PC-3 (cell line): Measurements from ENCODE around the gene CRB2. TPM values are rescaled to one million over a fixed set of nuclear protein-coding genes. Genes with fewer than 3 reads are reported as not detected.

Experiments
- ATAC-seq: fragments of 200-7000 bp; cut with Tn5 transposase; 2 replicates; pipeline ENCODE4 v1.9.1; 2020; ENCODE audit warnings: mild to moderate bottlenecking, moderate library complexity
- BruUV-seq: library from RNA; stranded (reverse); fragments of 400-500 nt; replicated peaks from 2 replicates; lab custom pipeline; 2021; lab: Mats Ljungman, UMichigan
- CTCF ChIA-PET: fragments of 300-600 bp; sonication (Branson Sonifier 250); formaldehyde crosslinking; loops from one replicate; lab custom pipeline; 2022; ENCODE audit warnings: antibody characterized with exemption; lab: Charles Lee
- POLR2A ChIA-PET: fragments of 300-600 bp; sonication (Branson Sonifier 250); formaldehyde crosslinking; loops from one replicate; lab custom pipeline; 2022; ENCODE audit warnings: antibody characterized with exemption; ENCODE audit not compliant: unreplicated experiment; lab: Charles Lee
- DNase-seq: peaks from one replicate; pipeline ENCODE4 v3.0.0-alpha.2; 2015
- H2AFZ ChIP-seq: fragments of 300-600 bp; sonication (generic); 2 replicates; pipeline ENCODE4 v1.6.0; 2016; ENCODE audit warnings: antibody characterized with exemption, low read length
- H3F3A ChIP-seq: fragments of 300-600 bp; sonication (generic); one replicate; pipeline ENCODE4 v1.6.0; 2017; ENCODE audit warnings: antibody characterized with exemption, low read length, control low read depth, mild to moderate bottlenecking; ENCODE audit not compliant: unreplicated experiment
- H3K27ac ChIP-seq: fragments of 300-600 bp; sonication (generic); 2 replicates; pipeline ENCODE4 v1.5.1; 2016; ENCODE audit warnings: mild to moderate bottlenecking, low read length
- H3K27me3 ChIP-seq: fragments of 300-600 bp; sonication (generic); 2 replicates; pipeline ENCODE4 v1.6.1; 2016; ENCODE audit warnings: low read length, mixed read lengths
- H3K36me3 ChIP-seq: fragments of 300-600 bp; sonication (generic); 2 replicates; pipeline ENCODE4 v1.6.1; 2016; ENCODE audit warnings: low read depth, mixed run types, low read length, mixed read lengths
- H3K4me1 ChIP-seq: fragments of 300-600 bp; sonication (generic); 2 replicates; pipeline ENCODE4 v1.5.1; 2016; ENCODE audit warnings: low read length; ENCODE audit not compliant: insufficient read depth
- H3K4me2 ChIP-seq: fragments of 300-600 bp; sonication (generic); 2 replicates; pipeline ENCODE4 v1.6.0; 2016; ENCODE audit warnings: low read length
- H3K4me3 ChIP-seq: fragments of 300-600 bp; sonication (generic); 2 replicates; pipeline ENCODE4 v1.5.1; 2016; ENCODE audit warnings: mild to moderate bottlenecking, low read length, mixed read lengths
- H3K79me2 ChIP-seq: fragments of 300-600 bp; sonication (generic); 2 replicates; pipeline ENCODE4 v1.6.1; 2017; ENCODE audit warnings: low read length, mixed read lengths
- H3K9ac ChIP-seq: fragments of 300-600 bp; sonication (generic); 2 replicates; pipeline ENCODE4 v1.6.0; 2016; ENCODE audit warnings: mild to moderate bottlenecking, low read length
- H3K9me2 ChIP-seq: fragments of 300-600 bp; sonication (generic); replicated peaks from 2 replicates; pipeline ENCODE4 v1.6.1; 2016; ENCODE audit warnings: mixed run types, low read length, mixed read lengths
- H3K9me3 ChIP-seq: fragments of 300-600 bp; sonication (generic); 2 replicates; pipeline ENCODE4 v1.6.1; 2016; ENCODE audit warnings: low read length, mixed read lengths
- H4K20me1 ChIP-seq: fragments of 300-600 bp; sonication (generic); 2 replicates; pipeline ENCODE4 v1.6.1; 2016; ENCODE audit warnings: low read length, mixed read lengths
- CTCF ChIP-seq: fragments of 300-600 bp; sonication (generic); conservative IDR thresholded peaks from 2 replicates; pipeline ENCODE4 v1.5.1; 2017; ENCODE audit warnings: antibody characterized with exemption, low read depth, mild to moderate bottlenecking, low read length
- EZH2 ChIP-seq: fragments of 300-600 bp; sonication (generic); IDR thresholded peaks from one replicate; pipeline ENCODE4 v1.6.1; 2017; ENCODE audit warnings: antibody characterized with exemption, mild to moderate bottlenecking, low read length; ENCODE audit not compliant: unreplicated experiment
- EZH2phosphoT487 ChIP-seq: fragments of 300-600 bp; sonication (generic); IDR thresholded peaks from 2 replicates; pipeline ENCODE4 v1.6.1; 2018; ENCODE audit warnings: mild to moderate bottlenecking, antibody characterized with exemption, low read length, borderline replicate concordance
- intact Hi-C: fragments of 100-400 bp; cut with micrococcal nuclease; formaldehyde crosslinking; loops from 2 replicates; pipeline ENCODE4 v1.9.0; 2023
- total RNA-seq: library from RNA; depleted of rRNA; stranded (reverse); fragments of >200 nt; gene quantifications from 2 replicates; pipeline ENCODE4 v1.2.3, GENCODE V29; 2014

CRB2 gene
- total RNA-seq, 1 experiment from 2014 or later = not detected

- CTCF ChIA-PET = no interaction called here
- no peaks in the 10 kb centered on the region for H3K9me3 ChIP-seq
- no peak overlapping the region for H2AFZ ChIP-seq
- BruUV-seq = no TSS peak
- H4K20me1 ChIP-seq = no peaks in the 10 kb centered on the region
- H3K79me2 ChIP-seq = no peaks in the 10 kb centered on the region
- no peak overlapping the region for H3K4me3 ChIP-seq
- H3K27ac ChIP-seq = no peak overlapping the region
- H3F3A ChIP-seq = no peaks in the 10 kb centered on the region
- DNase-seq (no peak), ATAC-seq (no peak)
- H3K4me2 ChIP-seq = no peak overlapping the region
- intact Hi-C loops = no loop called here
- POLR2A ChIA-PET = no interaction called here
- H3K4me1 ChIP-seq = peaks cover 10% of the 10 kb centered on the region
- H3K9ac ChIP-seq = no peak overlapping the region
- H3K27me3 ChIP-seq = no peaks in the 10 kb centered on the region
- H3K9me2 ChIP-seq = no peaks in the 10 kb centered on the region
- H3K36me3 ChIP-seq = no peaks in the 10 kb centered on the region
- TF ChIP-seq EZH2 (no peak), CTCF (no peak), EZH2phosphoT487 (no peak)
Measured at GRCh38 chr9:123323196-123324013, 32.6 kb upstream of the CRB2 start.

GRCh38 chr9:123324767-123325183, 31.2 kb upstream of the CRB2 start:
- Histone ChIP-seq H3K4me1 (peaks cover 17% of the 10 kb centered on the region), H3K79me2 (no peaks in the 10 kb centered on the region), H3K4me3 (no peak overlapping the region), H3K27ac (no peak overlapping the region), H2AFZ (no peak overlapping the region), H3K27me3 (no peaks in the 10 kb centered on the region), H3K9ac (no peak overlapping the region), H4K20me1 (no peaks in the 10 kb centered on the region), H3K36me3 (no peaks in the 10 kb centered on the region), H3K9me3 (no peaks in the 10 kb centered on the region), H3K9me2 (no peaks in the 10 kb centered on the region), H3F3A (no peaks in the 10 kb centered on the region), H3K4me2 (no peak overlapping the region)
- BruUV-seq = no TSS peak
- no peak for TF ChIP-seq CTCF
- TF ChIP-seq EZH2phosphoT487 = no peak
- no peak for TF ChIP-seq EZH2
- ChIA-PET POLR2A (no interaction called here), CTCF (no interaction called here)
- intact Hi-C loops = no loop called here
- ATAC-seq = no peak
- DNase-seq = no peak

- H3K9me2 ChIP-seq = no peaks in the 10 kb centered on the region
- H3K9ac ChIP-seq = no peak overlapping the region
- POLR2A ChIA-PET = no interaction called here
Measured at GRCh38 chr9:123326187-123326586, 29.8 kb upstream of the CRB2 start.

More at GRCh38 chr9:123326187-123326586, 29.8 kb upstream of the CRB2 start:
- DNase-seq (no peak), ATAC-seq (no peak)
- Histone ChIP-seq H3K4me2 (no peak overlapping the region), H3K36me3 (no peaks in the 10 kb centered on the region), H3K27ac (no peak overlapping the region), H3K4me1 (peaks cover 17% of the 10 kb centered on the region), H2AFZ (no peak overlapping the region), H3F3A (no peaks in the 10 kb centered on the region), H4K20me1 (no peaks in the 10 kb centered on the region), H3K27me3 (no peaks in the 10 kb centered on the region), H3K4me3 (no peak overlapping the region), H3K9me3 (no peaks in the 10 kb centered on the region), H3K79me2 (no peaks in the 10 kb centered on the region)
- no peak for TF ChIP-seq CTCF
- intact Hi-C loops = no loop called here
- no TSS peak for BruUV-seq
- CTCF ChIA-PET = no interaction called here
